ENCODE results near the gene OR10X1.

Gene OR10X1

GRCh38 chr1:158579733-158580132, at the start of gene OR10X1:
Gene OR10X1, minus strand, starts transcription at chr1:158579899. Its CDS starts 0 bp downstream, at chr1:158579899.
- DNase-seq (ENCODE audit: low read depth in 1 of 2, low spot score in 1 of 2): no peak

DNA sequence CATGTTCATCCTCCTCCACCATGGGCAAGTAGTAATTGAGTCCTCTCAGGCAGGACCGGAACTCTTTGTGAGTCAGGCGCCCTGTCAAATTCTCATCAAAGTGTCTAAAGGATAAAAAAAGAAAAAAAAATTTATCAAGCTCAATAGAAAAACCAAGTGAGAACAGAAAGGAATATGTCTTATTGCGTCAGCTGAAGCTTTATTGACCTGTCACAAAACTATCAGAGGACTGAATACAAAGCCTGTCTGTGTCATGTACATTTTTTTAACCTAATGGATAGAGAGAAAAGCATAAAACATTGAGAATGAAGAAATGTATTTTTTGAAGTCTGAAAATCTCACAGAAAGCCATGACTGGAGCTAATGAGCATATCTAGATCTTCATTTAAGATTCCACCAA, 34.1 kb upstream of the OR10X1 start:
- no peak for DNase-seq (ENCODE audit: low read depth in 1 of 2, low spot score in 1 of 2)

- no peak for DNase-seq (ENCODE audit: low read depth in 1 of 2, low spot score in 1 of 2)
These were observed 32.2 kb upstream of the OR10X1 start for GRCh38 chr1:158611916-158612315.

- DNase-seq (ENCODE audit: low read depth in 1 of 2, low spot score in 1 of 2): no peak
These were observed 27.6 kb upstream of the OR10X1 start for GRCh38 chr1:158607296-158607695.

DNA sequence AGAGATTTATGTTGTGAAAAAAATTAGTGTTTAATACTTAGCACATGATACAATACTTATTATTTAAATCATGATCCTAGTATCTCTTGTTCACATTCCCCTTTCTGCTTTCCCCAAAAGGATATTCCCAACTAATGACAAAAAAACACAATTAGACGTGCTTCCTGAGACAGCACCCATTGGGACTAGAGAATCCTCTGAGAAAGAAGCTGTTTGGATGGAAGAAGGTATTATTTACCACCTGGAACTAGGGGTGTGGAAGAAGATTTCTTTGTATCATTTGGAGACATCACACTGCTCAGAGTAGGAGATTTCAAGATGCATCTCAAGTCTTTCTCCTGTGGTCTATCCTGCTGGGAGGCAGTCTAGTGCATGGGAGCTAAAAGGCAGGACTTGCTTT, 25.3 kb upstream of the OR10X1 start, which contains the start of gene OR10Z1:
OR10Z1 (plus strand) TSS at position 301 of the 400 bp plus-strand sequence. CDS start 1,171 bp downstream, outside the sequence.
- no peak for DNase-seq (ENCODE audit: low read depth in 1 of 2, low spot score in 1 of 2)

DNA sequence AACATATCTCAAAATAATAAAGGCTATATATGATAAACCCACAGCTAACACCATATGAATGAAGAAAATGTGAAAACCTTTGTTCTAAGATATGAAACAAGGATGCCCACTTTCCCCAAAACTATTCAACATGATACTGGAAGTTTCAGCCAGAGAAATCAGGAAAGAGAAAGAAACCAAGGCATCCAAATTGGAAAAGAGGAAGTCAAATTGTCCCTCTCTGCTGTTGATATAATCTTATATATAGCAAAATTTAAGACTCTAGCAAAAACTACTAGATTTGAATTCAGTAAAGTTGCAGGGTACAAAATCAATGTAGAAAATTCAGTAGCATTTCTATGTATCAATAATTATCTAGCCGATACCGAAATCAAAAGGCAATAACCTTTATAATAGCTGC, 21.0 kb upstream of the OR10X1 start:
- DNase-seq (ENCODE audit: low read depth in 1 of 2, low spot score in 1 of 2): no peak

- no peak for DNase-seq (ENCODE audit: low read depth in 1 of 2, low spot score in 1 of 2)
These were observed 7.2 kb upstream of the OR10X1 start for GRCh38 chr1:158586942-158587341.

- no peak for DNase-seq (ENCODE audit: low read depth in 1 of 2, low spot score in 1 of 2)
These were observed 4.3 kb upstream of the OR10X1 start for GRCh38 chr1:158583962-158584361.

DNA sequence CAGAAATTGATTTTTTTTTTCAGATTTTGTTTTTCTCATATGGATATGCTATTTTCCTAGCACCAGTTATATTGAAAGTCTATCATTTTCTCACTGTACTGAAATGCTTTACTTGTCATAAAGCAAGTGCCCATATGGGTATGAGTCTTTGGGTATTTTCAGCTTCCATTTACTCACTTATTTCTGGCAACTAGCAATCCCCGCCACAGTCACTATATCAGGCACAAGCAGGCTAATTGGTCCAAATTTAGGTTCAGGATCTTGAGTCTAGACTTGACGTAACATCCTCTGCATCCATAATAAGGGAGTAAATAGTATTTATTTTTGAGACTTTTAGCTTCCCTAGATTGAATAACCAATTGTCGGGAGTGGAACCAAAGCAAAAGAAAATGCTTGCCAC, 2.1 kb downstream of the OR10X1 start:
- no peak for DNase-seq (ENCODE audit: low read depth in 1 of 2, low spot score in 1 of 2)

GRCh38 chr1:158572226-158572625, 7.5 kb downstream of the OR10X1 start:
- no peak for DNase-seq (ENCODE audit: low read depth in 1 of 2, low spot score in 1 of 2)

- no peak for DNase-seq (ENCODE audit: low read depth in 1 of 2, low spot score in 1 of 2)
These were observed 9.2 kb downstream of the OR10X1 start, which contains the start of gene OR6P1 for GRCh38 chr1:158570480-158570879. Gene OR6P1, minus strand, starts transcription at chr1:158570580. Its CDS starts 6,976 bp downstream, at chr1:158563604.

DNA sequence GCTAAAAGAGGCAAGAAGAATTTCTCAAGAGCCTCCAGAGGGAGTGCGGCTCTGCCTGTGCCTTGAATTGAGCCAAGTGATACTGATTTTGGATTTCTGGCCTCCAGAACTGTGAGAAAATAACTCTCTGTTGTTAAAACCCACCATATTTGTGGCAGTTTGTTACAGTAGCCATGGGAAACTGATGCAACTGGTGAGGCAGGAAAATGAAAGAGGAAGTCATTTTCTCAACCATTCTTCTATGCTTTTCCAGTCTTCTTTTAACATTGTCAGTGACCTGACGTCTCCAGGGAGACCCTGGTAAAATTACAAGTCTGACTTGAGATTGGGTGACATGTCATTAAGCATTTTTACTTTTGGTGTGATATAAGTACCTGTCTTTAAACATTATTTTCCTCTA, 15.1 kb downstream of the OR10X1 start:
- DNase-seq (ENCODE audit: low read depth in 1 of 2, low spot score in 1 of 2): no peak

- DNase-seq (ENCODE audit: low read depth in 1 of 2, low spot score in 1 of 2): no peak
These were observed 15.8 kb downstream of the OR10X1 start for GRCh38 chr1:158563853-158564252.

GRCh38 chr1:158559696-158560095, 20.0 kb downstream of the OR10X1 start:
- DNase-seq (ENCODE audit: low read depth in 1 of 2, low spot score in 1 of 2): no peak

DNA sequence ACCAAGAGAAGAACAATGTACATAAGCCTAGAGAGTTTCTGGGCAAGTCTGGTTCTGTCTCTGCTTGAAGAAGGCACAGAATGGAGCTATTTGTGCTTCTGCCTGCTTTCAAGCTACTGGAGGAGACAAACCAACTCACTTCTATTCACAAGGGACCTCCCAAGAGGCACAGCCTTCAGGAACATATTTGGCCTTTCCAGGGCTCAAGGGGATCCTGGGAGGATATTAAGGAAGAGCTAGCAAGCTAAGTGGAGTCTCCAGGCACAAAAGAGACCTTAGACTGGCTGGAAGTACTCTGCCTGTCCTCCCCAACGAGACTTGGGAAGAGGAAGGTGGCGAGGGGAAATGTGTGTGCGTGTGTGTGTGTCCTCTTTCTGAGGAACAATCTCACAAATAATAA, 25.3 kb downstream of the OR10X1 start, which contains the start of gene OR6Y1:
OR6Y1 (minus strand) TSS at position 54 of the 400 bp plus-strand sequence. CDS start 6,300 bp downstream, outside the sequence.
- no peak for DNase-seq (ENCODE audit: low read depth in 1 of 2, low spot score in 1 of 2)

DNA sequence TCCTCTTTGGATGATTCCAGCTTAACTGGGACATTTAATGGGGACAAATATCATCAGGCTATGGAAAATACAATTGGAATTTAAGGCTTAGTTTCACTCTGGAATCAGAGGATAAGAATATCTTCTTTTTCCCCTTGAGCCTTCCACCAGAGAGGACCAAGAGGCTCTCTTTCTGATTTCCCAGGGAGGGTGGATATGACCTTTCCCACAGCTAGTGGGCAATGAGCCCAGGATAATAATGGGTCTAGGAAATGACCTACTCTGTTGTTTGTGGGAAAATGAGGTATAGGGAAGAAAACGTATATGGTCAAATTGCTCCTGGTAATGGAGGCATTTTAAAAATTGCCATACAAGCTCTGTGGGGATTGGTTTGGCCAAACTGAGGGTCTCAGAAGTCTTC, 27.4 kb downstream of the OR10X1 start:
- no peak for DNase-seq (ENCODE audit: low read depth in 1 of 2, low spot score in 1 of 2)

- DNase-seq (ENCODE audit: low read depth in 1 of 2, low spot score in 1 of 2): no peak
These were observed 32.2 kb downstream of the OR10X1 start for GRCh38 chr1:158547533-158547932.

DNA sequence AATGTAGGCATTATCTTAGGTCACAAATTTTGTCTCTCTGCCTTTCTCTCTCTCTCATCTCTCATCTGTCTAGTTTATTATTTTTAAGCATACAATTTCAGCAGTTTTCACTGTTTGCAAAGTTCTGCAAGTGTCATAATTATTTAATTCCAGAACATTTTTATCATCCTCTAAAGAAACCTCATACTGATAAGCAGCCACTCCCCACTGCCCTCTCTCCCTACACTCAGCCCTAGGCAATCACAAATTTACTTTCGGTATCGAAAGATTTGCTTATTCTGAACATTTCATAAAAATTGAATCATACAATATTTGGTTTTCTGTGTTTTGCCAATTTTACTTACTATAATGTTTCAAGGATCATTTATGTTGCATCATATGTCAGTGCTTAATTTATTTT, 42.1 kb downstream of the OR10X1 start:
- no peak for DNase-seq (ENCODE audit: low read depth in 1 of 2, low spot score in 1 of 2)

- no peak for DNase-seq (ENCODE audit: low read depth in 1 of 2, low spot score in 1 of 2)
These were observed 45.2 kb downstream of the OR10X1 start for GRCh38 chr1:158534496-158534895.

All from stimulated activated CD4-positive, alpha-beta T cell treated with anti-CD3 and anti-CD28 coated beads, Interleukin-15, amount 100 ng/mL, for 1 hour (primary cell).